ENCODE results near the gene ASIC4. TPM values are rescaled to one million over a fixed set of nuclear protein-coding genes. Genes with fewer than 3 reads are reported as not detected.

The ASIC4 gene
- total RNA-seq, 2 experiments from 2014 or later: 0.73 to 0.74 TPM

DNA sequence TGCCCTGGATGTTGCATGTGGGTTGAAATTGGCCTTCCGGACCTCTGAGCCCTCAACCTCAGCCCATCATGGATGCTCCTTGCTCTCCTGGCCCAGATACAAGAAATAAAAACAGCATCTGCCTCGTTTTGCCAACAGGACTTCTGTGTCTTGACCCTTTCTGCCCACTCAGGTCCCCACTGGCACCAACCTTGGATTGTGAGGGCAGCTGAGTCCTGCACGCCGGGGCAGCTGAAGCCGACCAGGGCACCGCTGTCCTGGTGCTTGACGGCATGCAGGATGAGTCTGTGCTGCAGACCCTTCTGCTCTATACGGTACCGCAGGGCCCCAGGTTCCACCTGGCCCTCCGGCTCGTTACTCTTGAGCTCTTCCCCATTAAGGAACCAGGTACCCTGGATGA is 52.4 kb downstream of the ASIC4 start:
- no TSS peak for BruUV-seq (replicated peaks)
- ChIA-PET POLR2A (no interaction called here), CTCF (ENCODE audit: unreplicated experiment) (no interaction called here)
- Histone ChIP-seq H4K20me1 (ENCODE audit: insufficient read depth, low read length) (no peaks in the 10 kb centered on the region), H3K4me2 (ENCODE audit: low read length) (no peak overlapping the region), H3K79me2 (ENCODE audit: insufficient read depth, low read depth, low read length) (no peaks in the 10 kb centered on the region), H3K4me3 (ENCODE audit: low read depth, low read length, poor library complexity, severe bottlenecking) (no peak overlapping the region), H3K4me1 (ENCODE audit: insufficient read depth, low read length, poor library complexity, severe bottlenecking) (no peaks in the 10 kb centered on the region), H3K36me3 (ENCODE audit: insufficient read depth, low read length) (no peaks in the 10 kb centered on the region), H2AFZ (ENCODE audit: low read length) (no peak overlapping the region), H3K27ac (ENCODE audit: low read depth, low read length, poor library complexity, severe bottlenecking) (no peak overlapping the region), H3K9me2 (ENCODE audit: insufficient read depth, low read length) (no peaks in the 10 kb centered on the region), H3K9me3 (ENCODE audit: low read length) (no peaks in the 10 kb centered on the region)
- TF ChIP-seq EZH2phosphoT487 (IDR thresholded peaks at IDR 0.05; ENCODE audit: borderline replicate concordance, low read depth, low read length): no peak
- TF ChIP-seq, protein P1, sequence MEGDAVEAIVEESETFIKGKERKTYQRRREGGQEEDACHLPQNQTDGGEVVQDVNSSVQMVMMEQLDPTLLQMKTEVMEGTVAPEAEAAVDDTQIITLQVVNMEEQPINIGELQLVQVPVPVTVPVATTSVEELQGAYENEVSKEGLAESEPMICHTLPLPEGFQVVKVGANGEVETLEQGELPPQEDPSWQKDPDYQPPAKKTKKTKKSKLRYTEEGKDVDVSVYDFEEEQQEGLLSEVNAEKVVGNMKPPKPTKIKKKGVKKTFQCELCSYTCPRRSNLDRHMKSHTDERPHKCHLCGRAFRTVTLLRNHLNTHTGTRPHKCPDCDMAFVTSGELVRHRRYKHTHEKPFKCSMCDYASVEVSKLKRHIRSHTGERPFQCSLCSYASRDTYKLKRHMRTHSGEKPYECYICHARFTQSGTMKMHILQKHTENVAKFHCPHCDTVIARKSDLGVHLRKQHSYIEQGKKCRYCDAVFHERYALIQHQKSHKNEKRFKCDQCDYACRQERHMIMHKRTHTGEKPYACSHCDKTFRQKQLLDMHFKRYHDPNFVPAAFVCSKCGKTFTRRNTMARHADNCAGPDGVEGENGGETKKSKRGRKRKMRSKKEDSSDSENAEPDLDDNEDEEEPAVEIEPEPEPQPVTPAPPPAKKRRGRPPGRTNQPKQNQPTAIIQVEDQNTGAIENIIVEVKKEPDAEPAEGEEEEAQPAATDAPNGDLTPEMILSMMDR (conservative IDR thresholded peaks at IDR 0.05; ENCODE audit: low read length): no peak
- intact Hi-C loops (cut with micrococcal nuclease; ENCODE audit: unreplicated experiment): no loop called here
- no peak for DNase-seq (ENCODE audit: low spot score)

DNA sequence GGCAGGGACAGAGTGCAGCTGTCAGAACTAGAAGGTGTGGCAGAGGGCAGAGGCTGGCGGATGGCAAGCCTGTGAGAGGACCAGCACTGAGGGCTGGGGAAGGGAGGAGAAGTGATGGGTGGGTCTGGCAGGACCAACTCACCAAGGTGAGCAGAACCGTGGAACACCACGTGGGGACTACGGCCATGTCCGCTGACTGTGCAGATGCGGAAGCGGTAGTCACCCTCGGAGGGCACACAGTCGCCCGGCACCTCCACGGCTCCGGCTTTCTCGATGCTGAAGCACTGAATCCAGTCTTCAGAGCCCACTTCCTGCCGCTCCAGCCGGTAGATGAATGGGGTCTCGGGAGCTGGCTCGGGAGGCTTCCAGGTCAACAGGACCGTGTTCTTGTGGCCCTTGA is 52.8 kb downstream of the ASIC4 start:
- BruUV-seq (replicated peaks): no TSS peak
- no peaks in the 10 kb centered on the region for H4K20me1 ChIP-seq (ENCODE audit: insufficient read depth, low read length)
- H3K9me2 ChIP-seq (ENCODE audit: insufficient read depth, low read length): no peaks in the 10 kb centered on the region
- H3K4me2 ChIP-seq (ENCODE audit: low read length): no peak overlapping the region
- POLR2A ChIA-PET: no interaction called here
- no peaks in the 10 kb centered on the region for H3K79me2 ChIP-seq (ENCODE audit: insufficient read depth, low read depth, low read length)
- H2AFZ ChIP-seq (ENCODE audit: low read length): no peak overlapping the region
- no peak for DNase-seq (ENCODE audit: low spot score)
- intact Hi-C loops (cut with micrococcal nuclease; ENCODE audit: unreplicated experiment): no loop called here
- no peak overlapping the region for H3K27ac ChIP-seq (ENCODE audit: low read depth, low read length, poor library complexity, severe bottlenecking)
- no peaks in the 10 kb centered on the region for H3K4me1 ChIP-seq (ENCODE audit: insufficient read depth, low read length, poor library complexity, severe bottlenecking)
- H3K36me3 ChIP-seq (ENCODE audit: insufficient read depth, low read length): no peaks in the 10 kb centered on the region
- no peak overlapping the region for H3K4me3 ChIP-seq (ENCODE audit: low read depth, low read length, poor library complexity, severe bottlenecking)
- no peaks in the 10 kb centered on the region for H3K9me3 ChIP-seq (ENCODE audit: low read length)
- TF ChIP-seq, protein P1 (conservative IDR thresholded peaks at IDR 0.05; ENCODE audit: low read length): no peak
- no peak for TF ChIP-seq EZH2phosphoT487 (IDR thresholded peaks at IDR 0.05; ENCODE audit: borderline replicate concordance, low read depth, low read length)
- CTCF ChIA-PET (ENCODE audit: unreplicated experiment): no interaction called here

DNA sequence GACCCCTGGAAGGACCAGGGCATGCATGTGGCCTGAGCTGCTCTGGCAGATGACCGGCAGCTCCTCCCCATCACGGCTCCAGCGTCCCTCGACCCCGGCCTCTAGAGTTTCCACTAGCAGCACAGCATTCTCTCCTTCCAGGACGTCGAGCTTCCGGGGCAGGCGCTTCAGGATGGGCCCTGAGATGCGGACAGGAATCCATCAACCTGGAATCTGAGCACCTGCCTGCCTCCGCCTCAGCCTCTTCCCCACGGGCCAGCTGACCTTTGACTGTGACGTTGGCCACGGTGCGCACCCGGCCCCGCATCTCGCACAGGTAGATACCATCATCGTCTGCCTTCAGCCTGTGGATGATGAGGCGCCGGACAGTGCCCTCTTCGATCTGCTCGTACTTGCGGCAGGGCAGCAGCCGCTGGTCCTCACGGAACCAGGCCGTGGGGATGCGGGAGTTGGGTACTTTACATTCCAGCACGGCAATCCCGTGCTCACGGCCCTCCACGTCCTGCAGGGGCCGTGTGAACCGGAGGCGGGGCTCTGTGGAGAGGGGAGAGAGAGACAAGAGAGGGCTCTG is 53.6 kb downstream of the ASIC4 start:
- H3K4me3 ChIP-seq (ENCODE audit: low read depth, low read length, poor library complexity, severe bottlenecking): no peak overlapping the region
- intact Hi-C loops (cut with micrococcal nuclease; ENCODE audit: unreplicated experiment): no loop called here
- H2AFZ ChIP-seq (ENCODE audit: low read length): no peak overlapping the region
- no peaks in the 10 kb centered on the region for H4K20me1 ChIP-seq (ENCODE audit: insufficient read depth, low read length)
- H3K27ac ChIP-seq (ENCODE audit: low read depth, low read length, poor library complexity, severe bottlenecking): no peak overlapping the region
- no peaks in the 10 kb centered on the region for H3K36me3 ChIP-seq (ENCODE audit: insufficient read depth, low read length)
- CTCF ChIA-PET (ENCODE audit: unreplicated experiment): no interaction called here
- no peak for TF ChIP-seq EZH2phosphoT487 (IDR thresholded peaks at IDR 0.05; ENCODE audit: borderline replicate concordance, low read depth, low read length)
- TF ChIP-seq, protein P1 (conservative IDR thresholded peaks at IDR 0.05; ENCODE audit: low read length): no peak
- no peak for DNase-seq (ENCODE audit: low spot score)
- no peaks in the 10 kb centered on the region for H3K79me2 ChIP-seq (ENCODE audit: insufficient read depth, low read depth, low read length)
- POLR2A ChIA-PET: no interaction called here
- no peaks in the 10 kb centered on the region for H3K4me1 ChIP-seq (ENCODE audit: insufficient read depth, low read length, poor library complexity, severe bottlenecking)
- no peak overlapping the region for H3K4me2 ChIP-seq (ENCODE audit: low read length)
- no TSS peak for BruUV-seq (replicated peaks)
- H3K9me2 ChIP-seq (ENCODE audit: insufficient read depth, low read length): no peaks in the 10 kb centered on the region
- no peaks in the 10 kb centered on the region for H3K9me3 ChIP-seq (ENCODE audit: low read length)

Measured in OCI-LY7 (cell line).